Thyroid gland (tissue), 4 donors: ENCODE data around the gene MTARC2.

Source experiments
- CTCF ChIP-seq, 6 experiments: fragments of 200-600 bp in 3 of 6; fragments of 450-650 bp in 3 of 6; sonication (generic) in 3 of 6; IDR thresholded peaks; one replicate each; pipeline ENCODE4 v1.5.1; 2016 to 2019; ENCODE audit warnings: antibody characterized with exemption in 6 of 6, mild to moderate bottlenecking in 2 of 6, inconsistent platforms in 1 of 6, moderate library complexity in 1 of 6
- POLR2A ChIP-seq, 2 donors: fragments of 450-650 bp; IDR thresholded peaks; one replicate each; pipeline ENCODE4 v1.6.1; 2017; ENCODE audit warnings: antibody characterized with exemption in 2 of 2, mild to moderate bottlenecking in 2 of 2, moderate library complexity in 1 of 2

- no peak for TF ChIP-seq CTCF (IDR thresholded peaks at IDR 0.05)
- no peak for TF ChIP-seq POLR2A (IDR thresholded peaks at IDR 0.05)
Observed at GRCh38 chr1:220783453-220783852, 35.3 kb downstream of the MTARC2 start.
